Colon (tissue), 2 donors: ENCODE results near the gene MCU.
"Not testable (repeated sequence)": the region's sequence is repeated elsewhere in the genome, so short reads cannot be mapped to it uniquely, and the experiment has no call there.

Experiments used
- FAIRE-seq: peaks from 2 replicates; lab custom pipeline; 2012; peaks lifted over from hg19 to GRCh38; lab: Jason Lieb, UNC
- donor health status: control.
- donor health status: control.

MCU gene

GRCh38 chr10:72691863-72692743 is at the start of gene MCU:
MCU (plus strand) TSS chr10:72692143; CDS start chr10:72692152, 9 bp downstream.
- FAIRE-seq: no peak

- no peak for FAIRE-seq
Observed at GRCh38 chr10:72642318-72642717, 49.6 kb upstream of the MCU start.

GRCh38 chr10:72645263-72645858 is 46.6 kb upstream of the MCU start:
- FAIRE-seq: no peak

GRCh38 chr10:72646971-72647370 is 45.0 kb upstream of the MCU start:
- not testable (repeated sequence) for FAIRE-seq

- FAIRE-seq: no peak
Observed at GRCh38 chr10:72648301-72648700, 43.6 kb upstream of the MCU start.

GRCh38 chr10:72649291-72649690 is 42.7 kb upstream of the MCU start:
- FAIRE-seq: no peak

GRCh38 chr10:72653383-72654096 is 38.4 kb upstream of the MCU start:
- FAIRE-seq: no peak

GRCh38 chr10:72654720-72655119 is 37.2 kb upstream of the MCU start:
- FAIRE-seq: no peak

- no peak for FAIRE-seq
Observed at GRCh38 chr10:72658696-72659400, 33.1 kb upstream of the MCU start.

GRCh38 chr10:72659694-72660093 is 32.2 kb upstream of the MCU start:
- no peak for FAIRE-seq

GRCh38 chr10:72660220-72660619 is 31.7 kb upstream of the MCU start:
- no peak for FAIRE-seq

GRCh38 chr10:72661431-72661830 is 30.5 kb upstream of the MCU start:
- FAIRE-seq: no peak

- FAIRE-seq: no peak
Observed at GRCh38 chr10:72663971-72664370, 28.0 kb upstream of the MCU start.

- FAIRE-seq: no peak
Observed at GRCh38 chr10:72665925-72666324, 26.0 kb upstream of the MCU start.

GRCh38 chr10:72667207-72667864 is 24.6 kb upstream of the MCU start:
- FAIRE-seq: no peak

- FAIRE-seq: peak; percentile 60
Observed at GRCh38 chr10:72673280-72673679, 18.7 kb upstream of the MCU start.

GRCh38 chr10:72674174-72674573 is 17.8 kb upstream of the MCU start:
- not testable (repeated sequence) for FAIRE-seq

- FAIRE-seq: peak; percentile 5
Observed at GRCh38 chr10:72679838-72680241, 12.1 kb upstream of the MCU start.

- FAIRE-seq: no peak
Observed at GRCh38 chr10:72682638-72683037, 9.3 kb upstream of the MCU start.

- no peak for FAIRE-seq
Observed at GRCh38 chr10:72685264-72685921, 6.5 kb upstream of the MCU start.

GRCh38 chr10:72686430-72686829 is 5.5 kb upstream of the MCU start:
- not testable (repeated sequence) for FAIRE-seq
